KG1 (cell line): ENCODE measurements around the gene GRB7.
"Not testable (repeated sequence)": the region's sequence is repeated elsewhere in the genome, so short reads cannot be mapped to it uniquely, and the experiment has no call there.

Source experiments
- DNase-seq: peaks from one replicate; lab custom pipeline; 2025; lab: John Stamatoyannopoulos, UW

GRB7 gene

DNA sequence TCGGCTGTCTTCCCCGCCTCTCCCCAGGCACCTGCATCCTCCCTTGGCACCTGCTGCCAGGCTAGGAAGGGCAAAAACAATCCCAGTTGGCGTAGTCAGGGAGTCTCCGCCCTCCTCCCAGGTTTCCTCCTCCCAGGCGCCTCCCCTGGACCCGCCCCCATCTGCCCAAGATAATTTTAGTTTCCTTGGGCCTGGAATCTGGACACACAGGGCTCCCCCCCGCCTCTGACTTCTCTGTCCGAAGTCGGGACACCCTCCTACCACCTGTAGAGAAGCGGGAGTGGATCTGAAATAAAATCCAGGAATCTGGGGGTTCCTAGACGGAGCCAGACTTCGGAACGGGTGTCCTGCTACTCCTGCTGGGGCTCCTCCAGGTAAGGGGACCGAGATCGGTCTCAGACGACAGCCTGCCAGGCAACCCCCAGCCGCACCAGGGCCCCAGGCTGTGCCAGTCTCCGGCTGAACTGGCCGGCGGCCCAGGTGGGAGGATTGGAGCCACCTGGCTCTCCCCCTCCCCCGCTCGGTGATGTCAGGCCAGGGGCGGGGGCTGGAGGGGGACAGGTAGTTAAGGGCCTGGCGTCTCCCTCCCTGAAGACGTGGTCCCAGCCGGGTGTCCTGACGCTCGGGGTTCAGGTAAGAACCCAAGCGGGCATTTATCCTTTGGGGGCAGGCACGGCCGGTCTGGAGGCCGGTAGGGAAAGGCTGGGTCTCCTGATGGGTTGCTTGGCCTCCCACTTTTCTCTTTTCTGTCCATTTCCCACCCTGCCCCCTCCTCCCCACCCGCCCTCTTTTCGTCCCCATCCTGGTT, at the start of gene GRB7:
Gene GRB7, plus strand, starts transcription at position 179 of the 808 bp plus-strand sequence. CDS start 4,364 bp downstream, outside the sequence.
- DNase-seq: no peak

DNA sequence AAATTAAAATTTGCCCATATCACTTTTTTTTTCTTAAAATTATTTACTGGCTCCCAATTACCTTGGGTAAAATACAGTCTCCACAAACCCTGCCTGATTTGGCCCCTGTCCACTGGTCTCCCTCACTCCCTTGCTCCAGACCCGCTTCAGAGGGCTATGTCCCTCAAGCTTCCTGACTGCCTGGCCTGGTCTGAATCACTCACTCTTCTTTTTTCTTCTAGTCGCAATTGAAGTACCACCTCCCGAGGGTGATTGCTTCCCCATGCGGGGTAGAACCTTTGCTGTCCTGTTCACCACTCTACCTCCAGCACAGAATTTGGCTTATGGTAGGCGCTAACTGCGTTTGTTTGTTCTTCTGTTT, 49.3 kb upstream of the GRB7 start:
- DNase-seq: no peak

DNA sequence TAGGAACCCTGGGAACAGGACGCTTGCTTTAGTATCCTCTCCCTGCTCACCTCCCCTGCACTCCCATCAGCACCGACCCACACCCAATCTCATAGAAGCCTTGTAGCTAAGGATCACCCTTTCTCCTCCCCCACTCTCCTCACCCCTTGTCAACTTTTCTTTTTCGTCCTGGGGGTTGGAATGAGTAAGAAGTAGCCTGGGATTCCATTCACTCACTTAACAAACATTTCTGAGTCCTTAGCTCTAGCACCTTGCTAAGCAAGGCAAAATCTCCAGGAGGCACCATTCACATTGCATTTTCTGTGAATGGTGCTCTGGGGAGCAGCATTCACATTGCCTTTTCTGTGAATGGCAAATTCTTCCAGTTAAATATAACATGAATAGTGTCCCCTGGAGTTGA, 48.8 kb upstream of the GRB7 start:
- no peak for DNase-seq

DNA sequence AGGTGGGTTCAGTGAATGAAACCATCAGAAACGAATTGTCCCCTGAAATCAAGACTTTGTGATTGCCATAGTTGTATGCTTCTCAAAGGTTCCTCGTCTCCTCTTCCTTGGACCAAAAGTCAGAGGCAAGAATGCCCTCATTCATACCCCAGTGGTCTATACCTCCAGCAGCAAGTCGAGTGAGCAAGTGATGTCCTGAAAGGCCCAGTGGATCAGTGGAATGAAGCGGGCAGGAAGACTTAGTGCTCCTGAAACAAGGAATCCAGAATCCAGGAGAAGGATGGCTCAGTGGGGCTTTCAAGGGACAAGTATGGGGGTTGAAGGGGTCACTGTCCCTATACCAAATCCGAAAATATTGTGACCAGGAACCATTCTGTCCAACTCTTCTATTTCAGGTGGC, 43.1 kb upstream of the GRB7 start:
- no peak for DNase-seq

DNA sequence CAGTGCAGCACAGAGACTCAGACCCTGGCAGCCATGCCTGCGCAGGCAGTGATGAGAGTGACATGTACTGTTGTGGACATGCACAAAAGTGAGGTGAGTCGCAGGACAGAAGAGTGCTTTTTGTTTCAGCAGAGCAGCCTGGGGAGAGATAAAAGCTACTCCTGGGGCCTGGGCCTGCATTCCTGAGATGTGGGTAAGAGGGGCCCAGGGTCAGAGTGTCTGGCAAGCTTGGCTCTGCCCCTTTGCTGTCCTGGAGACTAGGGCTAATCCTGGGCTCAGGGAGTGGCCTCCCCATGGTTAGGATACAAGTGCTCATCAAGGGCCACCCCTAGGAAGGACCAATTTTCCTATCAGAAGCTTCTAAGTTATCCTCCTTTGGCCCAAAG, 42.7 kb upstream of the GRB7 start:
- DNase-seq: no peak

DNA sequence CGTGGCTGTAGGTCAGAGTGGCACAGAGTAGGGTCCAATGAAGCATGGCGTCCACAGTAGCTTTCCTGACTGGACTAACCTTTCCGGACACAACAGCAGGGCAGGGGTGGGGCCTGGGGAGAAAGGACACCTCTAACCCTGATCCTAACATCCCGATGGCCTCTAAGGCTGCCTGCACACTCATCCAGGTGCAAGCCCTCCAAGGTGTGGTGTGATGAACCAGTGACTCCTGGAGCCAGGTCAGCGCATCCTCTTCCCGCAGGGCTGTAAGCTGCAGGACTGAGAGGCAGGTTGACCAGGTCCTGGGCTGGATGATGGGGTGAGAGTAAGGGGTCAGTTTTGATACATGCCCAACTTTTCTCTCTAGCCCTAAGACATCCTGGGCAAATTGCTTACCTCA, 41.0 kb upstream of the GRB7 start:
- no peak for DNase-seq

DNA sequence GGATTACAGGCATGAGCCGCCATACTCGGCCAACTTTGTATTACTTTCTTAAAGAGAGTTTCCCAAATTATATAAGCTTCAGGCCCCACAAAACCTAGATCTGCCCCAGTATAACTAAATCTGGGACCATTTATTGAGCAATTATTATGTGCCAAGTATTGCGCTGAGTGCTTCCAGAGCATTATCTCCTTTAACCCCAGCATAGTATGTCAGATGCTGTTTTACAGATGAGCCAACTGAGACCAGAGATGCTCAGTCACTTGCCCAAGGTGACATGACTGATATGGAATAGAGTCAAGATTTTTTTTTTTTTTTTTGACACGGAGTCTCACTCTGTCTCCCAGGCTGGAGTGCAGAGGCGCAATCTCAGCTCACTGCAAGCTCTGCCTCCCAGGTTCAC, 39.8 kb upstream of the GRB7 start:
- DNase-seq: no peak

DNA sequence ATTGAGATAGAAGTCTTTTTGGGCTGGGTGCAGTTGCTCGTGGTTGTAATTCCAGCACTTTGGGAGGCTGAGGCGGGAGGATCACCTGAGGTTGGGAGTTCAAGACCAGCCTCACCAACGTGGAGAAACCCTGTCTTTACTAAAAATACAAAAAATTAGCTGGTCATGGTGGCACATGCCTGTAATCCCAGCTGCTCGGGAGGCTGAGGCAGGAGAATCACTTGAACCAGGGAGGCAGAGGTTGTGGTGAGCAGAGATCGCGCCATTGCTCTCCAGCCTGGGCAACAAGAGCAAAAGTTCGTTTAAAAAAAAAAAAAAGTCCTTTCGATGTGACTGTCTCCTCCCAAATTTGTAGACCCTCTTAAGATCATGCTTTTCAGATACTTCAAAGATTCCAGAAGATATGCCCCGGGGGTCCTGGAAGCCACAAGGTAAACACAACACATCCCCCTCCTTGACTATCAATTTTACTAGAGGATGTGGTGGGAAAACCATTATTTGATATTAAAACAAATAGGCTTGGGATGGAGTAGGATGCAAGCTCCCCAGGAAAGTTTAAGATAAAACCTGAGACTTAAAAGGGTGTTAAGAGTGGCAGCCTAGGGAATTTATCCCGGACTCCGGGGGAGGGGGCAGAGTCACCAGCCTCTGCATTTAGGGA, 38.5 kb upstream of the GRB7 start:
- not testable (repeated sequence) for DNase-seq

DNA sequence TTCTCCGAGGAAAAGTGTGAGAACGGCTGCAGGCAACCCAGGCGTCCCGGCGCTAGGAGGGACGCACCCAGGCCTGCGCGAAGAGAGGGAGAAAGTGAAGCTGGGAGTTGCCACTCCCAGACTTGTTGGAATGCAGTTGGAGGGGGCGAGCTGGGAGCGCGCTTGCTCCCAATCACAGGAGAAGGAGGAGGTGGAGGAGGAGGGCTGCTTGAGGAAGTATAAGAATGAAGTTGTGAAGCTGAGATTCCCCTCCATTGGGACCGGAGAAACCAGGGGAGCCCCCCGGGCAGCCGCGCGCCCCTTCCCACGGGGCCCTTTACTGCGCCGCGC, 38.0 kb upstream of the GRB7 start, which contains the start of gene ERBB2:
Gene ERBB2, plus strand, starts transcription at position 247 of the 330 bp plus-strand sequence. CDS start 175 bp downstream, outside the sequence.
- DNase-seq: no peak

DNA sequence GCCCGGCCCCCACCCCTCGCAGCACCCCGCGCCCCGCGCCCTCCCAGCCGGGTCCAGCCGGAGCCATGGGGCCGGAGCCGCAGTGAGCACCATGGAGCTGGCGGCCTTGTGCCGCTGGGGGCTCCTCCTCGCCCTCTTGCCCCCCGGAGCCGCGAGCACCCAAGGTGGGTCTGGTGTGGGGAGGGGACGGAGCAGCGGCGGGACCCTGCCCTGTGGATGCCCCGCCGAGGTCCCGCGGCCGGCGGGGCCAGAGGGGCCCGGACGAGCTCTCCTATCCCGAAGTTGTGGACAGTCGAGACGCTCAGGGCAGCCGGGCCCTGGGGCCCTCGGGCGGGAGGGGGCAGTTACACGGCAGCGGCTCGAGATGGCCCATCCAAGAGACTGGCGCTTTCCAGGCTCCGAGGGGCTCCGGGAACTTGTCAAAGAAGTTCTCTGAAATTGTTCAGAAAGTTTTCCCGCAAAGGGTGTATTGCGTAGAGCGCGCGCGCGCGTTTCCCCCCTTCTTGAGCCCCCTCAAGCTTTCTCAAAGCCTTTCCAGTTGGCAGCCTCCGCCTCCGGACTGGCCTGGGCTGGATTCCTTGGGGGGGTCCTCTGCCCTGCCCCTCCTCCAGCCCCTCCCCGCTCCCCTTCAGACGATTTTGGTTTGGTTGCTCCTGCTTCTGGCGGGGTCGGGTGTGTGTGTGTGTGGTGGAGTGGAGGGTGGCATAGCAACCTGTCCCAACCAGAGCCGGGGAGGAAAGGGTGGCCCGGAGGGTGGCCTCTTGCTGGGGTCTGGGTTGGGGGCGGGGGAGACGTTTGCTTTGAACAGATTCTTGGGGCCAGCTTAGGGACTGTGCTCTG, 37.4 kb upstream of the GRB7 start:
- DNase-seq: no peak

DNA sequence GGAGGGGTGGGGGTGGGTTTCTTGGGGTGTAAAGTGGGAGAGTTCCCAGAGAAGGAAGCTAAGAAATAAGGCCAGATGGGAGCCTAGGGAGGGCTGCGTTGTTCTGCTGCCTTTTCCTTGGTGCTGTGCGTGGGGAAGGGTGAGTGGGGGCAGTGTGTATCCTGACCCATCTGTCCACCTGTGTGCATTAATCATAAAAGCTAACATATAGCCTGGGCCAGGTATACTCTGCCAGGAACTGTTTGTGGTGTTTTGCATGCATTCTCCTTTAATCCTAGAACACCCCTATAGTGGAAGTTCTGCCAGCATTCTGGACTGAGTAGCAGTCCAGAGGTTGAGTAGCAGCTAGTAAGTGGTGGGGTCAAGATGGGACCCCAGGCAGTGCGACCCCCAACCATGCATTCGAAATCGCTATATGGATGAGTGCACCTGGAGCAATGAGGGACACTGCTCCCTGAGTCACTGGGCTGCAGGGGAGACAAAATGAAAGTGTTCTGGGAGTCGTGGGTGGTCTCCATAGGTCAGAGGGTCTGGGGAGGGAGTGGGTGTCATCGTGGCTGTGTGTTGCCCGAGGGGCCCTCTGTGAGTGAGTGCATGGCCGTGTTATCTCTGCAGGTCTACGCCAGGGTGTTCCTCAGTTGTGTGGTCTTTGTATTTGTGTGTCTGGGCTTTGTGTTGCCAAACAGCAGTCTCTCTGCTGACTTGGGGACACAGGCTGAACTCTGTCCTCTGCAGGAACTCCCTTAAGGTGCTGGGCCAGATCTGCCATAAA, 36.5 kb upstream of the GRB7 start:
- DNase-seq: no peak

DNA sequence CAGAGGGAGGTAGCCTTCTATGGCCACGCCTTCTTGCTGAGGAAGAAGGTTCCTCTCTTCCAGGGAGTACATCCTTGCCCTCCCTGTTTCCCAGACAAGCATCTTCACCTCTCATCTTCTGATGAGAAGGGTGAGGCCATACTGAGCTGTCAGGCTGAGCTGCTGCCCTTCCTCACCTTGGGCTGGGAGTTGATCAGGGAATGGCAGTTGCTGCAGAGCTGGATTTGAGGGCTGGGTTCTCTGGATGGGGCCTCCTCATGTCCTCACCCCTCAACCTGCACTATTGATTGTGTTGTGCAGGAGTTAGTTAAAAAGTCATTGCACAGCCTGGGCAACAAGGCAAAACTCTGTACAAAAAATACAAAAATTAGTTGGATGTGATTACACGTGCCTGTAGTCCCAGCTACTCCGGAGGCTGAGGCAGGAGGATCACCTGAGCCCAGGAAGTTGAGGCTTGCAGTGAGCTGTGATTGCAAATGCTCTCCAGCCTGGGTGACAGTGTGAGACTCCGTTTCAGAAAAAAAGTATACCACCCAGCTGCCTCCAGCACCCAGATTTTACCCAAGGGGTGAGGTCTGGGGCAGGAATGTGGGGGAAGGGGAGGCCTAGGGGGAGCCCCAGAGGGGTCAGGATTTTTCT, 35.8 kb upstream of the GRB7 start:
- DNase-seq: no peak

DNA sequence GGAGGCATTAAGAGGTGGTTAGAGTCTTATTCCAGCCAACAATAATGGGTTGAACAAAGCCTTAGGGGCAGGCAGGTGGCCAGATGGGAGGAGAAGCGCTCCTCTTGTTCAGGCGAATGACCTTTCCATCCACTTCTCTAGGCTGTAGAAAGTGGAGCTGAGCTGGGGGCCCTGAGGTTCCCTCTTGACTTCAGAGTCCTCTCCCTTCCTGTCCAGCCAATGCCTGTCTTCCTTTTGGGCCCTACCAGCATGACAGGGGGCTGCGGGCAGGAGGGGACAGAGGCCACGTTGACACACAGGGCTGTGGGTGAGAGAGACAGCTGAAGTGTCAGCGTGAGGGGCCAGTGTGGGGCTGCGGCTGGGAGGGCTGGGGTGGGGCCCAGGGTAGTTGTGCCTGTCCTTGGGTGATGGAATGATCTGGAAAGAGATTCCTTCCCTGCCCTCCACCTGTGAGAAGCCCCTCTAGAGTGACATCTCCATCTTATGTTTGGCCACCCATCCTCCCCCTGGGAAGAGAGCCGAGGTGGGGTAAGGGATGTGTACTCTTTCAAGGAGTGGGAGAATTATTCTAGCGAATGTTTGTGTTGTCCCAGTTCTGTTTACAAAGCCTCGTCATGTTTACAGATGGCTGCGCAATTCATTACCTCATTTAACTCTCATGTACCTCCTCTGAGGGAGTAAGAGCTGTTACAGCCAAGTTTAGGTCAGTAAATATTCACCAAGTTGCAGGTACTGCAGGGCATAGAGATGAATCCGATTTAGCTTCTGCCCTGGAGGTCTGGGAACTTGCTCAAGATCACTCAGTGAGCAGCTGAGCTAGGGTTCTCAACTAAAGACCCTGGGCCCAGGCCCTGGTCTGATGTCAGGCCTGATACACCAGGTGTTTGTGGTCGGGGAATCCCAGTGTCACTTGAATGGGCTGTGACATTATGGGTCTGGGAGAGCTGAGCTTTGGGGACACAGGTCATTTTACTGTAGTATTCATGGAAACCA, 34.5 kb upstream of the GRB7 start:
- no peak for DNase-seq

DNA sequence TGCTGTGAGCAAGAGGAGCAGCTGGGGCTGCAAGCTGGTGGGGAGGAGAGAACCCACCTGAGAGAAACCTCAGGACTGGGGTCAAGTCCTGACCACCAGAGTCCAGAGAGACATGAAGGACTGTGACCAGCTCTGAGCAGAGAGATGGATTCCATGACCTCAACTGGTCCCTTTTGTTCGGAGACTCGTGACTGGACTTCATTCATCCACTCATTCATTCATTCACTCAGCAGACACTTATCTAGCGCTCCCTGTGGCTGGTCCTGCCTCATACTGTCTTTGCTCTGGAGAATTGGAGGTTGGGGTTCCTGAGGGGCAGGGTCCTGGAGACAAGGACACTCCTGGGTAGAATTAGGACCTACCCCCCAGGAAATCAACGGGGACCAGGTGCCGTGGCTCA, 33.8 kb upstream of the GRB7 start:
- no peak for DNase-seq

DNA sequence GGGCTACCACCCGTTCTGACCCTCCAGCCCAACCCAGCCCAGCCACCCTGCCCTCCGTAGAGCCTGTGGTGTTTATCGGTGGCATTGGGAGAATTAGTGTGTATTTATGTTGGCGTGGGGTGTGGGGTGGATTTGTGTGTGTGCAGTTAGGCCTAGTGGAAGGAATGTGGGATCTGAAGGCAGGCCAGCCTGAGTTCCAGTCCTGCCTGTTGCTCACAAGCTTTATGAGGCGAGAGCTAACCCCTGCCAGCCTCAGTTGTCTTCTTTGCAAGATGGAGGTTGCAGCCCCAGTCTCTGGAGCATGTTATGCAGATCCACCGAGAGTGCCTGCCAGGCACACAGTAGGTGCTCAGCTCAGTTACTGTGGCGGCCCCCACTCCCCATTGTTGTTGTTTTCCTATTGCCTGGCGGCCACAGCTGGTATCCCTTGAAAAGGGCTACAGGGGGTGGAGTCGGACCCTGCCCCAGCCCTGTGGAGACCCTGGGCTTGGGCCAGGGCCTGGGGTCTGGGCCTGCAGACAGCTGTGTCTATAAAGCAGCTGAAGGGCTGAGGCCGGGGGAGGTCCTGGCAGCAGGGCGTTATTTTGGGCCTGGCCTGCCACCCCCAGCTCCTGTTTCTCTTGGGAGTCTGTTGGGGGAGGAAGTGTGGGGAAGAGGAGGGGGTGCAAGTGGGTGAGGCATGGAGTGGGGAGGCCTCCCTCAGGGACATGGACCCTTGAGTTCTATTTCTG, 32.8 kb upstream of the GRB7 start:
- DNase-seq: no peak

DNA sequence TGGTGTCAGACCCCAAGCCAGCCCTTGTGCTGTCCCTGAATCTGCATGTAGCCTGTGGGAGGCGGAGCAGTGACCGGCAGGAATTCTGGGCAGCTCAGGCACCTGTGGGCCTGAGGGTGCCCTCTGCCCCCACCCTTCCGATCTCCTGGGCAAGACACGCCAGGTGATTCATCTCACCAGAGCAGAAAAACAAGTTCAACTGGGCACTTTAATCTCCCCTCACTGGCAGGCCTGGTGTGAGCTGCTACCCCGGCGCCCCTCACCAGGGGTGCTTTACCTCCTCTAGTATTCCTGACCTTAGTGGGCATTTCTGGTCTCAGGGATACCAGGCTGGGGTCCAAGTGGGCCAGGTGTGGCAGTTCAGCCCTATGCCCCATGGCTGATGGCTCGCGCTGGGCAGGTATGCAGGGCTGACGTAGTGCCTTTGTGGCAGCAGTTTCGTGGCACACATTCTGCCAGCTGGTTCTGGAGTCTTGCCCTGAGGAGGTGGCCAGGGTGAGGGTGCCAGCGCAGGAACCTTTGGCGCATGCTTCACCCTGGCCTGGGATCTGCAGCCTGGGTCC, 31.9 kb upstream of the GRB7 start:
- no peak for DNase-seq

DNA sequence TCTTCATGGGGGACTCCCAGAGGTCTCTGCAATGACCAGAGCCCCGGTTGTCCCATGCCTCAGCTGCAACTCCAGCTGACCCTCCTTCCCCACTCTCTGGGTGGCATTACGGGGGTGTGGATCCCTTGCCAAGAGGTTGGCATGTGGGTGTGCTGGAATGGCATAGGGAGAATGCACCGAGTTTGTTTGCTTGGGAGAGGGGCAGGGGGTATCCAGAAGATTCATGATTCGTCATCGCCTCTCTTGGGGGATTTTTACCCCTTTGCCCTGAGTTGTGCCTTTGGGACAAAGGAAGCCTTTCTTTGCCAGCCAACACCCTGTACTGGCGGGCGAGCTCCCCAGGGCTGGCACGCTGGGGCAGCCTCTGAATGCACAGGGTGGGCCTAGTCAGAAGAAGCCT, 31.4 kb upstream of the GRB7 start:
- no peak for DNase-seq

DNA sequence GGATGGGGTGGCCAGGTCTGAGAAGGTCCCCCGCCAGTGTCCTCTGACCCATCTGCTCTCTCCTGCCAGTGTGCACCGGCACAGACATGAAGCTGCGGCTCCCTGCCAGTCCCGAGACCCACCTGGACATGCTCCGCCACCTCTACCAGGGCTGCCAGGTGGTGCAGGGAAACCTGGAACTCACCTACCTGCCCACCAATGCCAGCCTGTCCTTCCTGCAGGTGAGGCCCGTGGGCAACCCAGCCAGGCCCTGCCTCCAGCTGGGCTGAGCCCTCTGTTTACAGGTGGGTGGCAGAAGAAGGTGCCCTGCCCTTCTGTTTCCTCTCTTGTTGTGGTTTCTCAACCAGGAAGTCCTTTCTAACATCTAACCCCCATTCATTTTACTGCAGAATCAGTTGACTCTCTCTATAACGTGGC, 30.8 kb upstream of the GRB7 start:
- no peak for DNase-seq

DNA sequence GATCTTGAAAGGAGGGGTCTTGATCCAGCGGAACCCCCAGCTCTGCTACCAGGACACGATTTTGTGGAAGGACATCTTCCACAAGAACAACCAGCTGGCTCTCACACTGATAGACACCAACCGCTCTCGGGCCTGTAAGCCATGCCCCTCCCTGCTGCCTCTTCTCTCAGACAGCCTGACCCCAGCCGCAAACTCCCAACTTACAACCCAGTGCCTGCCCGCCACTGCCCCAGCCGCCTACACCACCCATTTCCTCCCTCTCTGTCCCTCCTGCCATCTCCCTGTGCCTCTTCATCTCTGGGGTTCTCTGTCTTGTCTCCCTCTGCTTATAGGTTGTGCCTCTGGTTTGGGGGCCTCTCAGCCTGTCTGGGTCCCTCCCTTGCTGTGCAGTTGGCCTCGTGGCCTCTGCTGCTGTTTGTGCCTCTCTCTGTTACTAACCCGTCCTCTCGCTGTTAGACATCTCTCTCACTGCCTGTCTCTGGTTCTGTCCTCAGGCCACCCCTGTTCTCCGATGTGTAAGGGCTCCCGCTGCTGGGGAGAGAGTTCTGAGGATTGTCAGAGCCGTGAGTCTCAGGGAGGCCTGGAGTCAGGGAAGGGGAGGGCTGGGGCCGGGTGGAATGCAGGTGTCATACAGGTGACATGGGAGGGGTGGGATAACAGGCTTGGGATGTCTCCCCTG, 28.3 kb upstream of the GRB7 start:
- no peak for DNase-seq
